H9 (cell line): ENCODE measurements around the gene TLX1. TPM values are rescaled to one million over a fixed set of nuclear protein-coding genes. Genes with fewer than 3 reads are reported as not detected.

ENCODE experiments used
- DNase-seq: peaks from one replicate; pipeline ENCODE4 v3.0.0-alpha.2; 2017
- H2AFZ ChIP-seq: one replicate; pipeline ENCODE4 v1.6.1; 2013; ENCODE audit warnings: mild to moderate bottlenecking, low read length, control low read depth, moderate library complexity
- H2AK5ac ChIP-seq: 2 replicates; pipeline ENCODE4 v1.6.1; 2013; ENCODE audit warnings: low read length, control low read depth, mixed read lengths; ENCODE audit not compliant: insufficient read length
- H2BK120ac ChIP-seq: one replicate; pipeline ENCODE4 v1.6.1; 2013; ENCODE audit warnings: low read depth, mild to moderate bottlenecking, low read length, control low read depth, inconsistent platforms; ENCODE audit not compliant: poor library complexity, severe bottlenecking
- H2BK12ac ChIP-seq: 2 replicates; pipeline ENCODE4 v1.6.1; 2013; ENCODE audit warnings: low read length, control low read depth, mixed read lengths, low read depth; ENCODE audit not compliant: insufficient read length
- H2BK15ac ChIP-seq: 2 replicates; pipeline ENCODE4 v1.6.1; 2013; ENCODE audit warnings: low read depth, low read length, control low read depth
- H2BK20ac ChIP-seq: one replicate; pipeline ENCODE4 v1.6.1; 2013; ENCODE audit warnings: low read depth, mild to moderate bottlenecking, low read length, control low read depth, inconsistent platforms; ENCODE audit not compliant: poor library complexity, severe bottlenecking
- H2BK5ac ChIP-seq: 2 replicates; pipeline ENCODE4 v1.6.1; 2013; ENCODE audit warnings: low read length, control low read depth, mixed read lengths; ENCODE audit not compliant: insufficient read length
- H3K14ac ChIP-seq: 2 replicates; pipeline ENCODE4 v1.6.1; 2013; ENCODE audit warnings: low read length, control low read depth; ENCODE audit not compliant: insufficient read depth
- H3K18ac ChIP-seq: 2 replicates; pipeline ENCODE4 v1.6.1; 2013; ENCODE audit warnings: low read depth, mild to moderate bottlenecking, mixed read lengths, low read length, control low read depth; ENCODE audit not compliant: insufficient read length
- H3K23ac ChIP-seq: 2 replicates; pipeline ENCODE4 v1.6.1; 2013; ENCODE audit warnings: low read length, control low read depth, mixed read lengths, low read depth; ENCODE audit not compliant: insufficient read length
- H3K23me2 ChIP-seq: 2 replicates; pipeline ENCODE4 v1.6.1; 2013; ENCODE audit warnings: low read depth, mild to moderate bottlenecking, mixed read lengths, low read length, control low read depth; ENCODE audit not compliant: insufficient read length, poor library complexity, severe bottlenecking
- H3K27ac ChIP-seq: 2 replicates; pipeline ENCODE4 v1.5.1; 2013; ENCODE audit warnings: low read length, control low read depth, mixed read lengths, low read depth; ENCODE audit not compliant: insufficient read length
- H3K27me3 ChIP-seq: 2 replicates; pipeline ENCODE4 v1.6.1; 2013; ENCODE audit warnings: low read length, control low read depth, inconsistent platforms; ENCODE audit not compliant: insufficient read depth
- H3K4ac ChIP-seq: 2 replicates; pipeline ENCODE4 v1.6.1; 2013; ENCODE audit warnings: low read depth, mild to moderate bottlenecking, control low read depth, inconsistent platforms, low read length, moderate library complexity
- H3K4me1 ChIP-seq: 2 replicates; pipeline ENCODE4 v1.6.1; 2013; ENCODE audit warnings: low read length, control low read depth, inconsistent platforms; ENCODE audit not compliant: insufficient read depth
- H3K4me2 ChIP-seq: 2 replicates; pipeline ENCODE4 v1.6.1; 2013; ENCODE audit warnings: low read length, control low read depth, mixed read lengths; ENCODE audit not compliant: insufficient read length, insufficient read depth
- H3K56ac ChIP-seq: 2 replicates; pipeline ENCODE4 v1.6.1; 2013; ENCODE audit warnings: low read depth, mild to moderate bottlenecking, mixed read lengths, low read length, control low read depth; ENCODE audit not compliant: insufficient read length
- H3K79me1 ChIP-seq: 2 replicates; pipeline ENCODE4 v1.6.1; 2013; ENCODE audit warnings: low read depth, mild to moderate bottlenecking, moderate library complexity, low read length, control low read depth, inconsistent platforms; ENCODE audit not compliant: insufficient read depth, poor library complexity, severe bottlenecking
- H3K79me2 ChIP-seq: 2 replicates; pipeline ENCODE4 v1.6.1; 2013; ENCODE audit warnings: low read length, control low read depth, inconsistent platforms; ENCODE audit not compliant: insufficient read depth
- H3K9ac ChIP-seq: 2 replicates; pipeline ENCODE4 v1.6.1; 2013; ENCODE audit warnings: low read length, control low read depth, mixed read lengths; ENCODE audit not compliant: insufficient read length; ENCODE audit errors: extremely low read depth
- H3K9me3 ChIP-seq: one replicate; pipeline ENCODE4 v1.6.1; 2013; ENCODE audit warnings: low read depth, low read length, inconsistent platforms; ENCODE audit not compliant: control insufficient read depth
- H3T11ph ChIP-seq: one replicate; pipeline ENCODE4 v1.6.1; 2013; ENCODE audit warnings: mild to moderate bottlenecking, low read length, control low read depth, inconsistent platforms
- H4K20me1 ChIP-seq: one replicate; pipeline ENCODE4 v1.6.1; 2013; ENCODE audit not compliant: control insufficient read depth, insufficient read length, insufficient read depth
- H4K5ac ChIP-seq: 2 replicates; pipeline ENCODE4 v1.6.1; 2013; ENCODE audit warnings: low read depth, mild to moderate bottlenecking, mixed read lengths, low read length, control low read depth; ENCODE audit not compliant: insufficient read length
- H4K8ac ChIP-seq: replicated peaks from 2 replicates; pipeline ENCODE4 v1.6.1; 2013; ENCODE audit warnings: low read length, control low read depth, mixed read lengths, low read depth; ENCODE audit not compliant: insufficient read length
- H4K91ac ChIP-seq: 2 replicates; pipeline ENCODE4 v1.6.1; 2013; ENCODE audit warnings: low read depth, mild to moderate bottlenecking, moderate library complexity, mixed read lengths, low read length, control low read depth; ENCODE audit not compliant: insufficient read length
- H3K27ac Mint-ChIP-seq, 3 experiments: 2 replicates in 2 of 3; 3 replicates in 1 of 3; pipeline ENCODE4 v1.8.0; 2020 to 2021; ENCODE audit warnings: mixed read lengths in 3 of 3, mild to moderate bottlenecking in 1 of 3, moderate library complexity in 1 of 3
- H3K27me3 Mint-ChIP-seq: 2 replicates; pipeline ENCODE4 v1.8.0; 2021; ENCODE audit warnings: low read depth, mild to moderate bottlenecking, moderate library complexity, mixed read lengths
- H3K36me3 Mint-ChIP-seq, 3 experiments: 2 replicates in 2 of 3; 3 replicates in 1 of 3; pipeline ENCODE4 v1.8.0; 2020 to 2021; ENCODE audit warnings: low read depth in 3 of 3, mixed read lengths in 3 of 3; ENCODE audit not compliant: insufficient read depth in 1 of 3
- H3K4me1 Mint-ChIP-seq, 2 experiments: 2 replicates each; pipeline ENCODE4 v1.8.0; 2020; ENCODE audit warnings: mixed read lengths in 2 of 2
- H3K4me3 Mint-ChIP-seq, 2 experiments: 2 replicates in 1 of 2; 3 replicates in 1 of 2; pipeline ENCODE4 v1.8.0; 2020 to 2021; ENCODE audit warnings: mild to moderate bottlenecking in 2 of 2, mixed read lengths in 2 of 2, moderate library complexity in 1 of 2
- H3K9me3 Mint-ChIP-seq, 2 experiments: 2 replicates in 1 of 2; 3 replicates in 1 of 2; pipeline ENCODE4 v1.8.0; 2020; ENCODE audit warnings: mild to moderate bottlenecking in 2 of 2, mixed read lengths in 2 of 2, moderate library complexity in 1 of 2
- WGBS: extraction: QIAGEN DNeasy Blood & Tissue Kit; methylation state at CpG from one replicate; pipeline ENCODE4 v1.1.7; 2013; ENCODE audit warnings: missing lambda C conversion rate, low lambda C conversion rate, mixed read lengths; ENCODE audit not compliant: insufficient read length; ENCODE audit errors: extremely low coverage; 5-methylcytosine and 5-hydroxymethylcytosine counted together
- total RNA-seq: library from RNA; stranded (reverse); gene quantifications from 2 replicates; pipeline ENCODE4 v1.2.1, GENCODE V29; 2021
- TF ChIP-seq, protein P1 (sequence below): fragments of 200-600 bp; sonication (generic); conservative IDR thresholded peaks from 3 replicates; pipeline ENCODE4 v1.8.0; 2021; ENCODE audit warnings: antibody characterized with exemption, mild to moderate bottlenecking

Gene TLX1
- total RNA-seq, 1 experiment from 2014 or later = not detected

DNA sequence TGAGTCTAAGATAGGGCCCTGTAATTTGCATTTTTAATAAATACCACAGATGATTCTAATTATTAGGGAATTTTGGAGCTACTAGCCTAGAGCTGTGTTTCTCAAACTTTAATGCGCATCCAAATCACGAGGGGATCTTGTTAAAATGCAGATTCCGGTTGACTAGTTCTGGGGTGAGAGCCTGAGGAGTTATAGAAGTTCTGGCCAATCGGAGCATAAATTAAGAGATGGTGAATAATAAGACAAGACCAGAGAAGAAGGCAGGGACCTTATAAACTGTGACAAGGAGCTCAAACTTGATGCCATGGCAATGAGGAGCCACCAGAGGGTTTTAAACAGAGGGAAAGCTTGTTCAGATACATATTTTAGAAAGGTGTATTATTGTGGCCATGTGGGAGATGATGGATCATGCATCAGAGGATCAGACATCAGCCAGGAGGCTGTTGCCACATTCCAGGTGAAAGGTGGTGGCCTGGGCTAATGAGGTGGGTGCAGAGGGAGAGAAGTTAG, 29.7 kb upstream of the TLX1 start:
- no peak overlapping the region for H3K4ac ChIP-seq
- no peak overlapping the region for H4K91ac ChIP-seq
- H3K36me3 Mint-ChIP-seq = no peaks in the 10 kb centered on the region
- H2BK120ac ChIP-seq = no peak overlapping the region
- H4K20me1 ChIP-seq = no peaks in the 10 kb centered on the region
- H3K9me3 Mint-ChIP-seq = no peaks in the 10 kb centered on the region
- no peak overlapping the region for H3K4me2 ChIP-seq
- peaks cover 83% of the 10 kb centered on the region for H3K27me3 Mint-ChIP-seq
- no CpG with 5 or more reads among the region's 4 CpGs for WGBS
- peaks cover 3% of the 10 kb centered on the region for H3K27me3 ChIP-seq
- no peak overlapping the region for H2BK15ac ChIP-seq
- no peaks in the 10 kb centered on the region for H3K23me2 ChIP-seq
- H3K14ac ChIP-seq = no peak overlapping the region
- H3K18ac ChIP-seq = no peak overlapping the region
- H3K23ac ChIP-seq = no peak overlapping the region
- TF ChIP-seq, protein P1, sequence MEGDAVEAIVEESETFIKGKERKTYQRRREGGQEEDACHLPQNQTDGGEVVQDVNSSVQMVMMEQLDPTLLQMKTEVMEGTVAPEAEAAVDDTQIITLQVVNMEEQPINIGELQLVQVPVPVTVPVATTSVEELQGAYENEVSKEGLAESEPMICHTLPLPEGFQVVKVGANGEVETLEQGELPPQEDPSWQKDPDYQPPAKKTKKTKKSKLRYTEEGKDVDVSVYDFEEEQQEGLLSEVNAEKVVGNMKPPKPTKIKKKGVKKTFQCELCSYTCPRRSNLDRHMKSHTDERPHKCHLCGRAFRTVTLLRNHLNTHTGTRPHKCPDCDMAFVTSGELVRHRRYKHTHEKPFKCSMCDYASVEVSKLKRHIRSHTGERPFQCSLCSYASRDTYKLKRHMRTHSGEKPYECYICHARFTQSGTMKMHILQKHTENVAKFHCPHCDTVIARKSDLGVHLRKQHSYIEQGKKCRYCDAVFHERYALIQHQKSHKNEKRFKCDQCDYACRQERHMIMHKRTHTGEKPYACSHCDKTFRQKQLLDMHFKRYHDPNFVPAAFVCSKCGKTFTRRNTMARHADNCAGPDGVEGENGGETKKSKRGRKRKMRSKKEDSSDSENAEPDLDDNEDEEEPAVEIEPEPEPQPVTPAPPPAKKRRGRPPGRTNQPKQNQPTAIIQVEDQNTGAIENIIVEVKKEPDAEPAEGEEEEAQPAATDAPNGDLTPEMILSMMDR = no peak
- H4K5ac ChIP-seq = no peak overlapping the region
- no peak overlapping the region for H3K56ac ChIP-seq
- H3K4me1 Mint-ChIP-seq = 0 out of 4 replicates have a peak, but pooled peaks cover 0 to 3% of the 10 kb centered on the region in 2 experiments
- no peaks in the 10 kb centered on the region for H3K79me1 ChIP-seq
- H2BK20ac ChIP-seq = no peak overlapping the region
- H3K4me1 ChIP-seq = no peaks in the 10 kb centered on the region
- no peak overlapping the region for H2AFZ ChIP-seq
- no peaks in the 10 kb centered on the region for H3K79me2 ChIP-seq
- H3K4me3 Mint-ChIP-seq = no peak overlapping the region
- DNase-seq = no peak
- no peak overlapping the region for H3K9ac ChIP-seq
- no peak overlapping the region for H2AK5ac ChIP-seq
- H2BK5ac ChIP-seq = no peak overlapping the region
- no peak overlapping the region for H3K27ac Mint-ChIP-seq
- H3K27ac ChIP-seq = no peak overlapping the region
- H2BK12ac ChIP-seq = no peak overlapping the region
- H4K8ac ChIP-seq = no peak overlapping the region
- no peaks in the 10 kb centered on the region for H3K9me3 ChIP-seq
- H3T11ph ChIP-seq = no peak overlapping the region
